GM18868 (cell line): ENCODE data around the gene USP31.
"Not testable (repeated sequence)": the region's sequence is repeated elsewhere in the genome, so short reads cannot be mapped to it uniquely, and the experiment has no call there.

ENCODE experiments used
- ATAC-seq: cut with Tn5 transposase; IDR thresholded peaks from one replicate; pipeline ENCODE4 v1.9.1; 2021; ENCODE audit warnings: mild to moderate bottlenecking, moderate library complexity; ENCODE audit not compliant: unreplicated experiment

USP31 gene

DNA sequence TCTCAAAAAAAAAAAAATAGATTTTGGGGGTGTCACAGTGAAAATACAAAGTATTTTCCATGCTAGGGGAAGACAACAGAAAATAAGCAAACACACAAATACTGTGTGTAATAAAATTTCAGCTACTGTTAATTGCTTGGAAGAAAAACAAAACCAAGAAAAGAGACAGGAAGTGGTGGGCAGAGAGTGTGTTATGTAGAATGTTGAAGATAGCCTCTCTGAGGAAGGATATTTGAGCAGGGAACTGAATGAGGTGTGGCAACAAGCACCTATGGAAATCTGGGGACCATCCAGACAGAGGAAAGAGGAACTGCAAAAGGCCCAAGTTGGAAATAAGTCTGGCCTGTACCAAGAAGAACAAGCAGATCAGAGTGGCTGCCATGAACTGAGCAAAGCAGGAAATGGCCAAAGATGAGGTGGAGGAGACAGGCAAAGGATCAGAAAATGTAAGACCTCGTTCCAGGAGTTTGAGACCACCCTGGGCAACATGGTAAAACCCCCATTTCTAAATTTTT, 7.8 kb upstream of the USP31 start:
- no peak for ATAC-seq

DNA sequence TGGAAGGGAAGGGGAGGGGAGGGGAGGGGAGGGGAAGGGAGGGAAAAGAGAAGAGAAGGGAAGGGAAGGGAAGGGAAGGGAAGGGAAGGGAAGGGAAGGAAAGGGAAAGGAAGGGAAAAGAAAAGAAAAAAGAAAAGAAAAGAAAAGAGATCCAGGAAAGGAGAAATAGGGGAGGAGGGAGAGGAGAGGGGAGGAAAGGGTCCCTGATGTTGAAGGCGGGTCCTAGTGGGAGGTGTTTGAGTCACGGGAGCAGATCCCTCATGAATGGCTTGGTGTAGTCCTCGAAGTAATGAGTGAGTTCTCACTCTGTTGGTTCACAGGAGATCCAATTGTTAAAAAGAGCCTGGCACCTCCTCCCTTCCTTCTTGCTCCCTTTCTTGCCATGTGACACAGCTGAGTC, 6.9 kb upstream of the USP31 start:
- no peak for ATAC-seq

DNA sequence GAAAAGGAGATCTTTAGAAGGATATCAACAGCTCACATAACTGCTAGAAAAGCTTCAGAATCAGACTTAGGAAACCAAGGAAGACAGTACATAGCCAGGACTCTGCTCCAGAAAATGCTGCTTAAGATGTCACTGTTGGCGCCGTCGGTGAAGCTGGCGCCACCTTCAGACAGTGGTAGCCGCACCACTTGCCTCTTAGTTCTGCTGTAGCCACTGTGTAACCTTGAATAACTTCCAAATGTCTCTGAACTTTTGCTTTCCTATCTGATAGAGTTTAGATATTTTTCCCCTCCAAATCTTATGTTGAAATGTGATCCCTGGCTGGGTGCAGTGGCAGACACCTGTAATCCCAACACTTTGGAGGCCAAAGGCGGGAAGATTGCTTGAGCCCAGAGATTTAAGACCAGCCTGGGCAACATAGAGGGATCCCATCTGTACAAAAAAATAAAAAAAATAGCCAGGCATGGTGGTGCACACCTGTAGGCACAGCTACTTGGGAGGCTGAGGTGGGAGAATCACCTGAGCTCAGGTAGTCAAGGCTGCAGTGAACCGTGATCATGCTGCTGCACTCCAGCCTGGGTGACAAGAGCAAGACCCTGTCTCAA, 6.3 kb upstream of the USP31 start:
- ATAC-seq = no peak

DNA sequence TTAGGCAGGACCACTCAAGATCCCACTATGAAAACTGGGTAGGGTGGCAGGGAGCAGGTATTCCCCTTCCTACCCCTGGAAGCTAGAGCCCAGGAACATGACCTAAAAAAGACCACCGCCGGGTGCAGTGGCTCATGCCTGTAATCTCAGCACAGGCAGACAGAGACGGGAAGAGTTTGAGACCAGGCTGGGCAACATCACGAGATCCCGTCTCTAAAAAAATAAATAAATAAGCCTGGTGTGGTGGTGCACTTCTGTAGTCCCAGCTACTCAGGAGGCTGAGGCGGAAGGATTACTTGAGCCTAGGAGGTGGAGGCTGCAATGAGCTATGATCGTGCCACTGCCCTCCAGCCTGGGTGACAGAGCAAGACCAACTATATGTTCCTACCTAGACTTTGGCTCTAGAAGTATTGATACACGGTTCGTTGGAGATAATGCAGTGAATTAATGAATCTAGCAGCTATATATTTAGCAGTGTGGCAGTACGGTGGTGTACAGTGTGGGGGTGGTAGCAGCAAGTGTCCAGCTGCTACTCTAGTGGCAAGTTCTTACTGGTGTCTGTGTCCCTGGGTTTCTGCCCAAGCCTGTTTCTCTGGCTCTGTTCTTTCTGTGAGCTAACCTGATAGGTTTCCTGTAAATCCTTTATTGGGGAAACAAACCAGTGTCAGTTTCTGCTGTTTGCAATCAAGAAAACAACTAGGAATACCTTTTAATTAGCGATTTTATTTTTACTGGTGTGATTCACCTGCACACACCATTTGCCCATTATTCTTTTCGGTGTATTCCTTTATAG, 3.3 kb upstream of the USP31 start:
- no peak for ATAC-seq

DNA sequence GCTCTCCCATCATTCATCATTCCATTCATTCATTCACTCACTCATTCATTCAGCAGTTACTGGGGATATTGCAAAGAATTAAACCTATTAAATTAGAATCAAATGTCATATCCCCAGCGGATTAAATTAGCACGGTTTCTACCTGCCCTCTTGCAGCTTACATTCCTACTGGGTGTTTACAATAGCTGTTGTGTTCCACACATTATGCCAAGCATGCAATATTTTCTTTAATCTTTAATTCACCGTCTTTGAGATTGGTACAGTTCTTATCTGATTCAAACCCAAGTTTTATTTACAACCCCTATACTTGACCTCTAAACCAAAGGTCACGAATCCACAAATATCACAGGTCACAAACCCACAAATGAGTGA, 727 bp upstream of the USP31 start:
- ATAC-seq = no peak

DNA sequence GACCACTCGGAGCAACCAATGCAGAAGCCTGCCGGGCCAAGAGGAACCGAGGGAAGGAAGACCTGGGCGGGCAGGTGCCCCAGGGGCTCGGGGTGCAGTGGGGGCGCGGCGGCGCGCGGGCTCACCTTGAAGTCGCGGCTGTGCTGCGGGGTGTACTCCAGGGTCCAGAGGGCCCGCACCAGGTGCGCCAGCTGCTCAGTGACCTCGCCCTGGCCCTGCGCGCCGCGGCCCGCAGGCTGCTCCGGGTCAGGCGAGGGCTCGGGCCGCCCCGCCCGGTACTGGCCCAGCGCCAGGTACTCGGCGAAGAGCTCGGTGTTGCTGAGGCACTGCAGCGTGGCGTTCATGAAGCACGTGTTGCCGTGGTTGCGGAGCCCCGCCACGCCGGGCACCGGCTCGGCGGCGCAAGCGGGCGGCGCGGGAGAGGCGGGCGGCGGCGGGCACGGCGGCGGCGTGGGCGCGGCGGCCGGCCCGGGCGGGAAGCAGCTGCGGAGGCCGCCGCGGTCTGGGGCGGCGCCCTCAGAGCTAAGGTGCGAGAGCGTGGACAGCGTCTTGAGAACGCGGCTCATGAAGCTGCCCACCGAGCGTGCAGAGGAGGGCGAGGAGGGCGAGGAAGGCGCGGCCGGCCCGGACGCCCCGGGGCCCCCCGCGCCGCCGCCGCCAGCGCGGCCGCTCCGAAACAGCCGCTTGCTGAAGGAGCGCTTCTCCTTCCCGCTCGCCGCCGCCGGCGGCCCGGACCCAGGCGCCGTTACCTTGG, 562 bp downstream of the USP31 start:
- ATAC-seq = peak; percentile 38

DNA sequence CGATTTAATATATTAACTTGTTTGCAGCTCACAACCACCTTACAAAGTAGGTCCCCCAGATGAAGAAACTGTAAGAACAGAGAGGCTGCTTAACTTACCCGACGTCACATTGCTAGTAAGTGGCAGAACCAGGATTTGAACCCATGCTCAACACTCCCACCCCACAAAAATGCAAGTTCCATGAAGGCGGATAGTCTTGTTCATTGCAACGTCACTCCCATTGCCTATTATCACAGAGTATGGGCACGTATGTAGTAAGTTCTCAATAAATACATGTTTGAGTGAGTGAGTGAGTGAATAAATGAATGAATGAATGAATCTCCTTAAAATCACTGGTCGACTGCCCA, 1.1 kb downstream of the USP31 start:
- no peak for ATAC-seq

DNA sequence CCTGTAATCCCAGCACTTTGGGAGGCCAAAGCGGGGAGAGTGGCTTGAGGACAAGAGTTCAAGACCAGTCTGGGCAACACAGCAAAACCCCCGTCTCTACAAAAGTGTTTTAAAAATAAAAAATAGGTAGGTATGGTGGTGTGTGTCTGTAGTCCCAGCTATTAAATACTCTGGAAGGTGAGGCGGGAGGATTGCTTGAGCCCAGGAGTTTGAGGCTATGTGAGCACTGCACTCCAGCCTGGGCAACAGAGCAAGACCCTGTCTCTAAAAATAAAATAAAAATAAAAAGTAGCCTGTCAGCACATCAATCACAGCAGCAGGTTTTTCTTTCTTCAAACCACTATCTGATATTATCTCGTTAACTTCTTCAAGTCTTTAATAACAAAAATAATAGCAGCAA, 1.6 kb downstream of the USP31 start:
- no peak for ATAC-seq

DNA sequence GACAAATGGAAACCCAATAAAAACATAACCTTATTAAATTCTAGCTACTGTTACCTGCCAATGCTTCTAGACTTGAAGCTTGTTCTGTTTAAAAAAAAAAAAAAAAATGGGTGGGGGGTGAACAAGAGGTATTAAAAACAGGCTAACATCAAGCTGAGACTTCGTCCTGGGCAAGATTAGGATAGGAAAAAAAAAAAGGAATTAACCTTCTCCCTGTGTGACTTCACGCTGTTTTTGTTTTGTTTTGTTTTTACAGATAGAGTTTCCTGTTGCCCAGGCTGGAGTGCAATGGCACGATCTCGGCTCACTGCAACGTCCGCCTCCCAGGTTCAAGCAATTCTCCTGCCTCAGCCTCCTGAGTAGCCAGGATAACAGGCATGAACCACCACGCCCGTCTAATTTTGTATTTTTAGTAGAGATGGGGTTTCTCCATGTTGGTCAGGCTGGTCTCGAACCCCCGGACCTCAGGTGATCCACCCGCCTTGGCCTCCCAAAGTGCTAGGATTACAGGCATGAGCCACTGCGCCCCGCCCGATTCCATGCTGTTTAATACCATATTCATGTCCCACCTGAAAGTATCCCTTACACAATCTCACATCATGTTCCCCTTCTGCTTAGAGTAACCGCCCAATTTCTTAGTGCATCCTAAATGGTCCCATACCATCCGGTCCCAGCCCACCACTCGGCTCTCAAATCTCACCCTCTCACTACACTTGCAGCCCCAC, 2.2 kb downstream of the USP31 start:
- ATAC-seq = no peak

DNA sequence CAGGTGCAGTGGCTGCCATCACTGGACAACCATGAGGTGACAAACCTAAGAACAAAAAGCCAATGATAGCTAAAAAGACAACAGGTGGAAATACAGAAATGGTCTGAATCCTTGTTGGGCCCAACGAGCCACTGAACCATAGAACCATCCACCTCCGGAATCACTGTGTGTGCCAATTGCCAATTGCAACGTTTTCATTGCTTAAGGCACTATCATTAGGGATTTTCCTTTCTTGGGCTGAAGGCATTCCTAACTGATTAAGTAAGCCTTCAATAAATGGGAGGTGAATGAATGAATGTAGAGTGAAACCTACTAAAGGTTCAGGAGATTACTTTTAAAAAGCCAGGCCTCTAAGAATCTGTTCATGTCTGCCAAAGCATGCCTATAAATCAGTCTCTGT, 3.6 kb downstream of the USP31 start:
- no peak for ATAC-seq

DNA sequence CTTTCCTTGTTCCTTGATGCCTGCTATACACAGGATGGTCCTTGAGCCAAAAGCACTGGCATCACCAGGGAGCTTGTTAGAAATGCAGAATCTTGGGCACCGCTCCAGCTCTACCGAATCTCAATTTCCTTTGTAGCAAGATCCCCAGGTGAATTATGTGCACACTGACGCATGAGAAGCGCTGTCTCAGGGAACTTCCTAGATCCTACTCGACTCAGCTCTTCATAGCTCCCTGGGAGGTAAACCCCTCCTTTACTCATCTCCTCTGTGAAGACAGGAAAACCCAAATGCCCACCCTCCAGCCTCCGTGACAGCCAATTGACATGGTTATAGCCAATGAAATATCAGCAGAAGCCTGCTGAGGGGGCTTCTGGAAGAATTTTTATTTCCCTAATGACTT, 4.1 kb downstream of the USP31 start:
- ATAC-seq = no peak

DNA sequence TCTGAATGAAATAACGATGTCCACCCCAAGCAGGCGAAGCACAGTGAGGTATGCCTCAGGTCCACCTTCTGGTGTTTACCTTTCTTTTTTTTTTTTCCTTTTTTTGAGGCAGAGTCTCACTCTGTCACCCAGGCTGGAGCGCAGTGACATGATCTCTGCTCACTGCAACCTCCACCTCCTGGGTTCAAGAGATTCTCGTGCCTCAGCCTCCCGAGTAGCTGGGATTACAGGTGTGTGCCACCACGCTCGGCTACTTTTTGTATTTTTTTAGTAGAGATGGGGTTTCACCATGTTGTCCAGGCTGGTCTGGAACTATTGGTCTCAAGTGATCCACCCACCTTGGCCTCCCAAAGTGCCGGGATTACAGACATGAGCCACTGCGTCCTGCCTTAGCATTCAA, 4.9 kb downstream of the USP31 start:
- not testable (repeated sequence) for ATAC-seq

DNA sequence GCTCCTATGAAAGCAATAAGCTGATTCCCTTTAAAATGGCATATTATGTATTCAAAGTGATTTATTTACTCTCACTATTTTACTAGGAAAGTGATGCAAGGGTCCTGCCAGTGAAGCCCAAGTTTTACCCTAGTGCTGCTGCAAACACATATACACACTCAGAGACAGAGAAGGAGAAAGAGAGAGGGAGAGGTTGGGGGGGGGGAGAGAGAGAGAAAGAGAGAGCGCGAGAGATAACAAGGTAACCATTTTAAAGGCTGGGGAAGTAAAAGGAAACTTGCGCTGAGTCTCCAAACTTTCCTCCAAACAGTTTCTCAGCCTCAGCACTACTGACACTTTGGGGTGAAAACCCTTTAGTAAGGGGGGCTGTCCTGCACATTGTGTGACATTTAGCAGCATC, 5.9 kb downstream of the USP31 start:
- ATAC-seq = no peak

DNA sequence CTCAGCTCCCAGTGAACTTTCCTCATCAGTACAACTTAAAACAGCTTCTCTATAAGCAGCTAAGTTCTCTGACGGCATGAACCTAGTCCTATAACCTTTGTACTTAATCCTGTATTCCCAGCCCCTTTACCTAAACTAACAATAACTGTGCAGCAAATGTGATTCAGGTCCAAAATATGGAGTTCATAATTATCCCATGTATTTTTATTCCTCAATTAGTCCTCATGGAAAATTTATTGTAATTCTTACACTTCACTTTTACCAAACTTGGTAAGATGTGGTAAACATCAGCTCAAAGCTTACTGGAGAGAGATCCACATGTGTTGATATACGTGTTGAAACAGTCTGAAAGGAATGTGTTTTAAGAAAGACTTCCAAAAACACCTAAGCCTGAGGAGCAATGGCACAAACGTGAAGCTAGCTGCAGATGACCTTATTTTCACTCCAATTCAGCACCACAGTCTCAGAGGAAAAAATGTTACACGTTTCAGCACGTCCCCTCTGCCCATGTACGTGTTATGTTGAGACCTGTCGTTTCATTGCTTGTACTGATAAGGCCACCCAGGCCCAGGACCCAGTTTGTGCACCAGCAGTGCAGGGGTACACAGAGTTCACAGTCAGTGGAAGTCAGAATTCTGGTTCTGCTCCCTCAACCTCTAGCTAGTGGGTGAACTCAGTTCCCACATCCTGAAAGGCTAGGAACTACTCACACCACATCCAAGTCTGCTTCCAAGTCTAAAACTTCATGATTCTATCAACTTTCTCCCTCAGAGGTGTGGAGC, 7.1 kb downstream of the USP31 start:
- ATAC-seq = no peak

DNA sequence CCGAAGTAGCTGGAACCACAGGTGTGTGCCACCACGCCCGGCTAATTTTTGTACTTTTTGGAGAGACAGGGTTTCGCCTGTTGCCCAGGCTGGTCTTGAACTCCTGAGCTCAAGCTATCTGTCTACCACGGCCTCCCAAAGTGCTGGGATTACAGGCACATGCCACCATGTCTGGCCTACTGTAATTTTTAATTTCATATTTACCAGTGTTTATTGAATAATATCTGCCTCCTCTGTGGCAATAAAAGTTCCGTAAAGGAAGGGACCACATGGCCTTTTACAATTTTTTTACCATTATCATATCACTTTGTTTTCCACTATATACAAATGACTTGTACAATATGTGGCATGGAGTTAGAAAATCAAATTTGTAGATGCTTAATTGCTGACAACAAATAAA, 7.8 kb downstream of the USP31 start:
- no peak for ATAC-seq

DNA sequence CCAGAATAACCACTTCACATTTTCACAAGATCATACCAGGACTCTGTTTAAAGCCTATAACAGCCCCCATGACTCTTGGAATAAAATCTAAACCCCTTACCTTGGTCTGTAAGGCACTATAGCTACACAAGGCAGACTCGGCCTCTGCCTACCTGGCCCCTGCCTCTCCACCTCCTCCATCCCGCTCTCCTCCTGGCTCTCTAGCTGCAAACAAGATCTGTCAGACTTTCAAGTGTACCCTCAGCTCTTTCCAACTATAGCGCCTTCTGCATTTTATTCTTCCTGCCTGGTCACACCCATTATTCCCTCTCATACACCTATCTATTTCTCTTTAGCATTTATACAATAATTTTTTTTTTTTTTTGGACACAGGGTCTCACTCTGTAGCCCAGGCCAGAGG, 8.2 kb downstream of the USP31 start:
- ATAC-seq = no peak

DNA sequence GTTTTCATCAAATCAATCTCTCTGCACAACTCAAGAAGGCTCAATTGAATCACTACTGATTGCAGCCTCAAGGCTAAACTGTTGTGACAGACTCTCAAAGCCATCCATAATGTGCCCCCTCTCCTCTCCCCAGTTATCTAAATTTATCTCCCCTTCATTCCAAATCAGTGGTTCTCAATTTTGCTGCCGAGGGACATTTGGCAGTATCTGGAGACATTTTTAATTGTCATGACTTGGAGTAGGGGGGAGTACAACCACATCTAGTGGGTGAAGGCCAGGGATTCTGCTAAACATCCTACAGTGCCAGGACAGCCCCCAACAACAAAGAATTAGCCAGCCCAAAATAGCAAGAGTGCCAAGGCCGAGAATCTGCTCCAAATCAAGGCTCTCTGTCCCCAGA, 9.1 kb downstream of the USP31 start:
- no peak for ATAC-seq

DNA sequence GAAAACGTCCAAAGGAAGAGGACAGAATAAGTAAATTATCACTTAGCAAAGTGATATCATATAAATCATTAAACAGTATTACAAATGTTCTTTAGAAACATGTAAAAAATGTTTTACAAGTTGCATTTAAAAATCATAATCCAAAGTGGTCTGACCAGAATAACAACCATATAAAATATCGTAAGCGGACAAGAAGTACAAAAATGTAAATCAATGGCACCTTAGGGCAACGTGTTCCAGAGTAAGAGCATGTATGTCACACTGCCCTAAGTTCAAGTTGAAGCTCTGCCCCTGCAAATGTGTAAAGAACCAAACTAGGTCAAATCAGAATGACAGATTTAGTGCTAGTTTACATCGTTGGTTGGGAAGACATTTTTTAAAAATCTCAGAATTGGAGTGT, 11.4 kb downstream of the USP31 start:
- ATAC-seq = no peak

DNA sequence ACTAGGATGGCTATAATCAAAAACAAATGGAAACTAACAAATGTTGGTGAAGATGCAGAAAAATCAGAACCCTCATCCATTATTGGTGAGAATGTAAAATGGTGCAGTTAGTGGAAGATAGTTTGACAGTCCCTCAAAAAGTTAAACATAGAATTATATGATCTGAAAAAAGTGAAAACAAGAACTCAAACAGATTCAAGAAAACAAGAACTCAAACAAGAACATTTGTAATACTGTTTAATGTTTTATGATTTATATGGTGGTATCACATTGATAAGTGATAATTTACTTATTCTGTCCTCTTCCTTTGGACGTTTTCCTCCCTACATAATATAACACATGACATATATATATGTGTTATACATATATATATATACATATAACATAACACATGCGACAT, 12.0 kb downstream of the USP31 start:
- ATAC-seq = no peak

DNA sequence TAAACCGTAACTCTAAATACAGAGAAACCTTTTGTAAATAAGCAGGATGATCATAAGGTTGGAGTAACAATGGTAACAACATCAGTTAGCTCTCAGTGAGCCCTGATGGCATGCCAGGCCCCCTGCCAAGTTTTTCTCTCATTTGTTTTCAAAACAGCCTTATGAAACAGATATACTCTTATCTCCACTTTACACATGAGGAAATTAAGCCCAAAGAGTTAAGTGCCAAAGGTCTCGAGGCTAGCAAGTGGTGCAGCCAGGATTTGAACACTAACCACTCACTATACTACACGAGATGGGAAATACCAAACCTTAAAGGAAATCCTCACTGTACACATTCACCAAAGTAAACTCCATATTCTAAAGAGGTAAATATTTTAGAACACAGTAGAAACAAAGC, 15.0 kb downstream of the USP31 start:
- no peak for ATAC-seq
